MM.1S (cell line): Measurements from ENCODE around the gene GPR173.

Experiments
- CTCF ChIP-seq: fragments of 300-600 bp; sonication (generic); IDR thresholded peaks from 2 replicates; pipeline ENCODE4 v1.5.1; 2016; ENCODE audit warnings: antibody characterized with exemption, low read length, mixed read lengths
- EZH2 ChIP-seq: fragments of 300-600 bp; sonication (generic); optimal IDR thresholded peaks from 2 replicates; pipeline ENCODE3; 2017; ENCODE audit warnings: low read depth, mild to moderate bottlenecking, antibody characterized with exemption, low read length, mixed read lengths
- EZH2phosphoT487 ChIP-seq: fragments of 300-600 bp; sonication (generic); IDR thresholded peaks from 2 replicates; pipeline ENCODE4 v1.6.1; 2018; ENCODE audit warnings: antibody characterized with exemption, low read length

- TF ChIP-seq CTCF (no peak), EZH2phosphoT487 (no peak), EZH2 (no peak)
These were observed 43.8 kb upstream of the GPR173 start for GRCh38 chrX:53004811-53005210.
